Measurements from ENCODE around the gene BEND6. TPM values are rescaled to one million over a fixed set of nuclear protein-coding genes. Genes with fewer than 3 reads are reported as not detected.

BEND6 gene
- total RNA-seq, 1 experiment from 2014 or later: 1.4 TPM

GRCh38 chr6:57035549-57035948 is 80.6 kb downstream of the BEND6 start:
- no peak for TF ChIP-seq CTCF (conservative IDR thresholded peaks at IDR 0.05)
- Histone ChIP-seq H2BK12ac (ENCODE audit: insufficient read length, low read depth, low read length) (no peak overlapping the region), H3T11ph (ENCODE audit: low read length) (no peak overlapping the region), H3K27me3 (ENCODE audit: insufficient read depth, low read length) (no peaks in the 10 kb centered on the region), H3K4me2 (ENCODE audit: insufficient read depth, insufficient read length, low read length) (no peak overlapping the region), H3K56ac (ENCODE audit: insufficient read length, low read depth, low read length) (no peak overlapping the region), H2BK15ac (ENCODE audit: low read depth, low read length) (no peak overlapping the region), H3K9me3 (ENCODE audit: control insufficient read depth, low read depth, low read length) (no peaks in the 10 kb centered on the region), H3K18ac (ENCODE audit: insufficient read length, low read depth, low read length) (no peak overlapping the region), H3K9ac (ENCODE audit: extremely low read depth, insufficient read length, low read length) (no peak overlapping the region), H3K27ac (ENCODE audit: insufficient read length, low read depth, low read length) (no peak overlapping the region), H3K4ac (ENCODE audit: low read depth, low read length) (no peak overlapping the region), H2BK120ac (ENCODE audit: low read depth, low read length, poor library complexity, severe bottlenecking) (no peak overlapping the region), H4K20me1 (ENCODE audit: control insufficient read depth, insufficient read depth, insufficient read length) (no peaks in the 10 kb centered on the region), H3K4me1 (ENCODE audit: insufficient read depth, low read length) (no peaks in the 10 kb centered on the region), H3K14ac (ENCODE audit: insufficient read depth, low read length) (no peak overlapping the region), H4K8ac (replicated peaks; ENCODE audit: insufficient read length, low read depth, low read length) (no peak overlapping the region), H2AK5ac (ENCODE audit: insufficient read length, low read length) (no peak overlapping the region), H4K5ac (ENCODE audit: insufficient read length, low read depth, low read length) (no peak overlapping the region), H3K79me1 (ENCODE audit: insufficient read depth, low read depth, low read length, poor library complexity, severe bottlenecking) (no peaks in the 10 kb centered on the region), H2BK20ac (ENCODE audit: low read depth, low read length, poor library complexity, severe bottlenecking) (no peak overlapping the region), H4K91ac (ENCODE audit: insufficient read length, low read depth, low read length) (no peak overlapping the region), H3K79me2 (ENCODE audit: insufficient read depth, low read length) (no peaks in the 10 kb centered on the region), H3K23me2 (ENCODE audit: insufficient read length, low read depth, low read length, poor library complexity, severe bottlenecking) (no peaks in the 10 kb centered on the region), H2BK5ac (ENCODE audit: insufficient read length, low read length) (no peak overlapping the region), H2AFZ (ENCODE audit: low read length) (no peak overlapping the region), H3K23ac (ENCODE audit: insufficient read length, low read depth, low read length) (no peak overlapping the region)
- no peaks in the 10 kb centered on the region for H3K27me3 Mint-ChIP-seq (ENCODE audit: low read depth)
- no peak overlapping the region for H3K4me3 Mint-ChIP-seq
- H3K4me1 Mint-ChIP-seq: peaks cover 13 to 14% of the 10 kb centered on the region in 2 experiments
- WGBS (ENCODE audit: extremely low coverage, insufficient read length, low lambda C conversion rate): no CpG with 5 or more reads among the region's 3 CpGs
- no peaks in the 10 kb centered on the region for H3K36me3 Mint-ChIP-seq (ENCODE audit: insufficient read depth in 1 of 3, low read depth in 3 of 3)
- no peaks in the 10 kb centered on the region for H3K9me3 Mint-ChIP-seq
- no peak for DNase-seq
- H3K27ac Mint-ChIP-seq: no peak overlapping the region
